ENCODE results near the gene MBLAC1.

MBLAC1 gene

GRCh38 chr7:100154651-100155491 lies 28.1 kb downstream of the MBLAC1 start:
- DNase-seq = no peak

GRCh38 chr7:100155553-100156317 lies 29.0 kb downstream of the MBLAC1 start:
- no peak for DNase-seq

- no peak for DNase-seq
Measured at GRCh38 chr7:100156331-100157068, 29.7 kb downstream of the MBLAC1 start.

- no peak for DNase-seq
Measured at GRCh38 chr7:100157069-100157333, 30.2 kb downstream of the MBLAC1 start.

GRCh38 chr7:100157334-100158228 lies 30.8 kb downstream of the MBLAC1 start:
- peak; percentile 71 for DNase-seq

- peak; percentile 89 for DNase-seq
Measured at GRCh38 chr7:100158229-100159098, 31.7 kb downstream of the MBLAC1 start, which contains the start of gene TRAPPC14. TRAPPC14 (minus strand) TSS chr7:100158723; CDS start chr7:100158499, 224 bp downstream.

GRCh38 chr7:100159099-100159623 lies 32.4 kb downstream of the MBLAC1 start:
- DNase-seq = peak; percentile 43

- no peak for DNase-seq
Measured at GRCh38 chr7:100160067-100160466, 33.3 kb downstream of the MBLAC1 start.

GRCh38 chr7:100163006-100163531 lies 36.3 kb downstream of the MBLAC1 start:
- peak; percentile 56 for DNase-seq

GRCh38 chr7:100163871-100164270 lies 37.1 kb downstream of the MBLAC1 start:
- no peak for DNase-seq

GRCh38 chr7:100166317-100166940 lies 39.7 kb downstream of the MBLAC1 start:
- no peak for DNase-seq

- no peak for DNase-seq
Measured at GRCh38 chr7:100166970-100167911, 40.5 kb downstream of the MBLAC1 start.

- peak; percentile 30 for DNase-seq
Measured at GRCh38 chr7:100167912-100168323, 41.2 kb downstream of the MBLAC1 start.

GRCh38 chr7:100169147-100169850 lies 42.5 kb downstream of the MBLAC1 start:
- peak; percentile 59 for DNase-seq

GRCh38 chr7:100170101-100170897 lies 43.5 kb downstream of the MBLAC1 start:
- no peak for DNase-seq

GRCh38 chr7:100171087-100171681 lies 44.4 kb downstream of the MBLAC1 start:
- peak; percentile 59 for DNase-seq

- DNase-seq = no peak
Measured at GRCh38 chr7:100171840-100172239, 45.1 kb downstream of the MBLAC1 start.
